HG03159 (cell line): ENCODE data around the gene ARHGEF4.

Experiments used
- ATAC-seq: cut with Tn5 transposase; IDR thresholded peaks from one replicate; pipeline ENCODE4 v1.9.1; 2021; ENCODE audit warnings: mild to moderate bottlenecking, moderate library complexity; ENCODE audit not compliant: unreplicated experiment

The ARHGEF4 gene

DNA sequence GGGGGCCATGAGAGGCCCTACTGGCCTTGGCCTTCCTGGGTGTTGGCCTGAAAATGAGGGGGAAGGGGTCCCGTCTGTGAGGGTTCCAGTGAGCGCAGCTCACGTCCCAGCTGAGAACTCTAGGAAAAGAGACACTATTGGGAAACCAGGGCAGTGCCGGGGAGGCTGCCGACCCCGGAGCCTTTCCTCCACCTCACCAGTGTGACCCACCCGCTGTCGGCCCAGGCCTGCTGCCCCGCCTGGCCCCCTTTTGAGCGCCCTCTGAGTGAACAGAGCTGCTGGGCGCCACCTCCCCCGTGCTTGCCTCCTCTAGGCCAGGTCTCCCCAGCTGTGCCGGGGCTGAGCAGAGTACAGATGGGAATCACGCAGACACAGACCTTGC is 17.5 kb upstream of the ARHGEF4 start:
- no peak for ATAC-seq

DNA sequence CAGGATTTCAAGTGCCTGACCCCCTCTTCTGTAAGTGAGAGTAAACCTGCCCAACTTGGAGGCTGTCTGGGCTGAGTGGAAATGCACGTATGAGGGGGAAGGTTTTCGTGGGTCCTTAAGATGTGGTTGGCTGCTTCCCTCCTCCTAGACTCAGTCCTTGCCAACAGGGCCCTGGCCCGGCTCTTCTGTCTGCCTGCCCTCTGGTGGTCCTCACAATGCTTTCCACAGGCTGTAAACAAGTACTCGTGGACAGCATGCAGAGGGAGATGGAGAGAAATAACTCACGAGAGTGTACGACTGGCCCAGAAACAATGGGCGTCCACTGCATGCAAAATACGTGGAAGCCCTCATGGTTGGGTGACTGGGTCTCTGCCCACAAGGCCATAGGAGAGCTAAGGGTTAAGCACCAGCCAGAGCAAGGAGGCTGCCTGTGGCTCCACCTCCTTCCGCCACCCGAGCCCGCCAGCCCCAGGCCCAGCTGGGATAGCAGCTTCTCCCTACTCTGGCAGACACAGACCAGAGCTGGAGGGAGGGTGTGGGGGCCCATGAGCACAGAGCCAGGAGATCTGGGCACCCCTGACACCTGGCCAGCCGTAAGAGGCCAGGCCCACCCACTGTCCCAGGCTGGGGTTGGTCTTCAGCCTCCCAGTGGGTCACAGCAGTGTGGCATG is 17.0 kb upstream of the ARHGEF4 start:
- ATAC-seq: no peak

DNA sequence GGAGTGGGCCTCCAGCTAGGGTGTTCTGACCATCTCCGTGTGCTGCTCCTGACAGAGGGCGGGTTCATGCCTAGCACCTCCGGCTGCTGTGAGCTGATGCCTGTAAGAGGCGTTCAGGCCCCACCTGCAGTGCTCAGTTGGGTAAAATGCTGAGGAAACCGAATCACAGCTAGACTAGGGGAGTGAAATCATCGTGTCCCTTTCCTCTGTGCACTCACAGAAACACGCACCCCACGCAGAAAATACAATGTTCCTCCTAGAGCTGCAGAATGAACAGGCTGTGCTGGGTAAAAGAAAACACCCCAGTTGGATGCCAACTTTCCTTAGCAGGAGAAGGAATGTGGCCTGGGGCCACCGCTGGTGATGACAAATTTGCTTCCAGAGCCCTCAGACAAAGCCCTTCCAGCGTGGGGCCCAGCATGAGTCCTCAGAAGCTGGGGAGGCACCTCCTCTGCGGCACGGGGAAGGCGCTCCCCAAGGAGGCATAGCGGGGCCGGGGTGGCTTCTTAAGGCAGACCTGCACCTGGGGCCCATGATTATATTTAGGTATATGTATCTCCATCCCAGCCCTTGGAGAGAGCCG is 16.3 kb upstream of the ARHGEF4 start:
- no peak for ATAC-seq

DNA sequence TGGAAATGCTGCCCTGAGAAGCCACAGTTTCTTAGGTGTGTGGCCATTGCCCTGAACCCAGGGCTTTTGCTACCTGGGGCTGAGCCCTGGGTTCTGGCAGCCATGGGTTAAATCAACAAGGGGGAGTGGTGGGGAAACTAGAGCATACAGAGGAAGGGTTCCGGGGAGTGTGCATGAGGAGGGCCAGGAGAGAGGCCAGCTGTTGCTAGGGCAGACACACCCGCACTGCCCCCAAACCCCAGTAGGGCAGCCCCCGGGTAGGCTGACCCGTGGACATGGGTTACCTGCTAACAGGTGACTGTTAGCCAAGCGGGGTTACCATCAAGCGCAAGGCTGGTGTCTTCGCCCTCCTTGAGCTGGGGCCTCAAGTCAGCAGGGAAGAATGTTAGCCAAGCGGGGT is 14.8 kb upstream of the ARHGEF4 start:
- no peak for ATAC-seq

DNA sequence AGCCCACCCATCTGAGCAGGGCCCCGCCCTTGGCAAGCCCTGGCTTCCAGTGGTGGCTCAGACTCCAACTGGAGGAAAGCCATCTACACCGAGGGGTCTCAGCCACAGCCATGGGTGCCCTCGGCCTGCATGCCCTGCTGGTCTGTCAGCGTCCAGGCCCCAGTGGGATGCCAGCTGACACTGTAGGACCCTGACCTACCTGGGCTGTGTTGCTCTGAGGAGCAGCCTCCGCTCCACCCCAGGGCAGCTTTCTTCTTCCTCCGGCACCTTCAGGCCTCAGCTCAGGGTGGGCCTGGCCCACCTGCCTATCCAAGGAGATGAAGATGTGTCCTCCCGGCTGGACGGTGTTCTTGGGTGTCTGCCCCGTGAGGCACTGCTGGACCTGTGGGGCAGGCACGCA is 13.9 kb upstream of the ARHGEF4 start:
- no peak for ATAC-seq

DNA sequence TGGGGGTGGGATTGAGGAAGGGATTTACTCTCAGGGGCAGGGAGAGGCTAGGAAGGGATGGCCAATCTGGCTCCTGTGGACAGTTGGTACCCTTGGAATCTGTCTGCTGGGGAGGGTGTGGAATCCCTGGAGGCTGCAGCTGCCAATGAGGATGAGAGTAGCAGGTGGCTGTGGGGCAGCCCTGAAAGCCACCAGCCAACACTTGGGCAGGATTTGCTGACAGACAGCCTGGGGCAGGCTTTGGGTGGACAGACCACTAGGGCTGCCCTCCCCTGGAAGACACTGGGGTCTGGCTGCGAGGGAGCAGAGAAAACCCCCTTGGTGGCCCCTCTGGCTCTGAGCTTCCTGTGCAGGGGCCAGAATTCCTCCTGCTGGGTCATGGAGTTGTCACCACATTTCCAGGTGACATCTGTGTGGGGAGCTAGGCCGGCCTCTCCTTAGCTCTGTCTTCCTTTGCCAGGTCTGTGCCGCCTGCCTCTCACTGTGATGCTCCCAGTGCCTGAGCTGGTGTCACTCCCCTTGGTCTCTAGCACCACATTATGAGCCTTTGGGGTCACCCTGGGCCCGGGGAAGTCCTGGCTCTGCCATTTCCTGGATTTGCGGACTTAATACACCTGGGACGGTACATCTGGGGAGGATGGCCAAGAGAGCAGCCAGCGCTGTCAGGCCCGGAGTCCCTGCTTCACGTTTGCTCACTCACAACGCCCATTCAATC is 13.4 kb upstream of the ARHGEF4 start:
- ATAC-seq: peak; percentile 15

DNA sequence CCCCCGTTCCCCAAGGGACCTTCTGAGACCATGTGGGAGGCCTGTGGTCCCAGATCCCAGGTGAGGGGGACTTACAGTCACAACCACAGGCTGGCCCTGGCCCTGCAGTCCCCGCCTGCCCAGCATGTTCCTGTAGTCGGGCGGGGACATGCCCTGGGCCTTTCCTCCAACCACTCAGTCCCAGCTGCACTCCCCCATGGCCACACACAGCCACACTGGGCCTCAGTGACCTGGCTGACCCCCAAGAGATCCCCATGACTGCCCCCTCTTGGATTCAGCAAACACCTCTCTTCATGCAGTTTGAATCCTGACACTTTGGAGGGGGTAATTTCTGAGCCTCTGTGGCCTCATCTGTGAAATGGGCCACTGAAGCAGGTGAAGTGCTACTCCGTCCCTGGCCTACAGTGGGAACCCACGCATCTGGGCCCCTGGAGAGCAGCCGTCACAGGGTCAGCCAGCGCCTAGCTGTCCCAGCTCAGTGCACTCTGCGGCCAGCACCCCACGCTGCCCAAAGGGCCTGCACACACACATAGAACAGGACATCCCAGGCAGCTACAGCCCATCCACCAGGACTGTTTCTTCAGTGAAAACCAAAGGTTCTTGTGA is 12.7 kb upstream of the ARHGEF4 start:
- peak; percentile 38 for ATAC-seq

DNA sequence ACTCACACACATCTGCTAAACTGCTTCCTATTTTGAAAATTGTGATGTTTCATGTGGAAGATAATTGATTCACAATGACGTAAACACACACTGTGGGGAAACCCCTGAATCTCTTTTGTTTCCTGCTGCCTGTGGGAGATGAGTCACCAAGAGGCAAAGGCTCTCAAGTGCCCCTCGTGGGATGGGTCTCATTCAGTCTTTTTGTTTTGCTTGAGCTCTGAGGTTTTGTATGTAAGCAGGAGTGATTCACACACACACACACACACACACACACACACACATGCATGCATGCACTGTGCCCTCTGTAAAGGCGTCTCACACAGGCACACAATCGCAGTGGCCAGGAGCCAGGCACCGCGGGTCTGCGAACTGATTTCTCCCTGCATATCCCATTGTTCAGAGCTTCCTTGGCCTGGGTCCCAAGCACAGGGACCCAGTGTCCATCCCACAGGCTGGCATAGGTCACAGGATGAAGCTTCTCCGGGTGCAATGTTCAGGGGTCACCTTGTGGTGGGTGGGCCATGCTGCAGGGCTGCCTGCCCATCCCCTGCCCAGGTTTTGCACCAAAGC is 12.1 kb upstream of the ARHGEF4 start:
- ATAC-seq: peak; percentile 90

DNA sequence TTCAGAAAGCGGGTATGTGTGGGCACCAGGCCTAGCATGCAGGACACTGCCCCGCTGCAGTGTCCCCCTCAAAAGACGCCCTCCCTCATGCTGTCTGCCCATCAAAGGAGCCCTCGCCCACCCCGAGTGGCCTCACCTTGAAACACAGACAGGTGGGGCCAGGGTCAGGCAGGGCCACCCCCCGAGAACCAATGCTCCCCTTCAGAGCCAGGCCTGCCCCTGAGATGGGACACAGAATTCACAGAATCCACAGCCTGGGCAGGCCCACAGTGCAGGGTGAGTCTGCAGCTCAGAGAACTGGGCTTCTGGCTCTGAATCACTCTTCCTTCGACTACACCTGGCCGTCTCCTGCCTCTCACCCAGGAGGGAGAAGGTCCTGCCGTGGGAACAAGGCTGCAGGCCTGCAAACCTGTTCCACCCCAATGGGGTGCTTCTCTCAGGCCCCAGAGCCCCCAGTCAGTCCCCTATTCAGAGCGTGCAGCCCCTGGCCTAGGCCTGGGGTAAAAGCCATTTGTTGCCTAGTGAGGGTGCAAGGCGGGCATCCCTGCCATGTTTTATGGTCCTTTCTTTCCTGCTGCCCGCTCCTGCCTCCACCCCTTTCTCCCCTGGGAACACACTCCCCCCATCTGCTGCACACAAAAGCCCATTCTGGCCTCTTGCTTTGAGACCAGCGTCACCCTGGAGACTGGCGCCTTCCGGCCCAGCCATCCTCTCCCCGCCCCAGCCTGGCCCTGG is 11.3 kb upstream of the ARHGEF4 start:
- no peak for ATAC-seq

DNA sequence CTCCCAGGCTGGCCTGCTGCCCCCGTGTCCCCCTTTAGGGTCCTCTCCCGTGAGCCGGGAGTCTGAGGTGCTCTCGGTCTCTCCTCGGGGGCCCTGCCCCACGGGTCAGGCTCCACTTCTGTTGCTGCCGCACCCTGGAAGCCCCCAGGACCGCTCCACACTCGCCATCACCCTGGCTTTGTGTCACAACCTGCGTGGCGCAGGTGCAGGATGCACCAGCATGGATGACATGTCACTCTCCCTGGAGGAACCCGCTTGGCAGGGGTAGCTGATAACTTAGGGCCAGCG is 10.8 kb upstream of the ARHGEF4 start:
- ATAC-seq: no peak

DNA sequence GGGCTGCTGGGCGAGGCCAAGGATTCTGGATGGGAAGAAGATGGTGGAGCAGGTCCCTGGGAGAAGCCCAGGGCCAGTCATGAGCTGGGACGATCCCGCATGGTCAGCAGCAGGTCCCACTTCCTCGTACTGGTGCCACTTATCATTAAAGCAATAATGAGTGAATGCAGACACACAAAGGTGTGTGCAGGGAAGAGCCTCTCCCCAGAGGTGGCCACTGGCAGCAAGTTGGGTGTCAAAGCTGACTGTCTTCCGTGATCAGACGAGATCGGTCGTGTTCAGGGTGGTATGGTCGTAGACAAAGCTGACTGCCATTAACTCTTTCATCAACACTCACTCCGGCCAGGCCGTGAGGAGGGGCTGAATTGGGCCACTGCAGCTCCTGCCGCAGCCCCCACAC is 10.3 kb upstream of the ARHGEF4 start:
- no peak for ATAC-seq

DNA sequence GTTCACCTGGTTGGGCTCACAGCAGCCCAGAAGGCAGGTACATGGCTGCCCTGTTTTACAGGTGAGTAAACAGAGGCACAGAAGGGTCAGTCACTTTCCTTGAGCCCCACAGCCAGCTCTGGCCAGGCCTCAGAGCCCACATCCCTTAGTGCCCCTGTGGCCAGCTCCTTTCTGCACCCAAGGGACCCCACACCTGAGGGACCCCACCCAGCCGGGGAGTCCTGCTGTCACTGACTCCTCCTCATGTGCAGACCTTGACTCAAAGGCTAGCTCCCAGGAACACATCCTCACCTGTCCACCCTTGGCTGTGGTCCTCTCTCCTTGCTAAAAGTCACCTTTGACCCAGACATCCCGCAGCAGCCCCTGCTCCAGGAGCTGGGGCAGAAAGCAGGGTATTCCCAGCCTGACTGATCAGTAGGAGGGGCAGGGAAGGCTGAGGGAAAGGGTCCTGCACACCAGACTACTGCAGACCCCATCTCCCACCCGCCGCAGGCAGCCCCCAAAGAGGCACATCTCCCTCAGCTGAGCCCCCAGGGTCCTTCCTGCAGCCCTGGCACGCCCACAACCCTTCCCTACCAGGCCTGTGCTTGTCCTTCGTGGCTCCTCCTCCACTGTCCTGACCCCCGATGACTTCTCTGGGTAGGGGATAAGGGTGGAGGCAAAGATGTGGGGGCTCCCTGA is 9.8 kb upstream of the ARHGEF4 start:
- ATAC-seq: no peak

DNA sequence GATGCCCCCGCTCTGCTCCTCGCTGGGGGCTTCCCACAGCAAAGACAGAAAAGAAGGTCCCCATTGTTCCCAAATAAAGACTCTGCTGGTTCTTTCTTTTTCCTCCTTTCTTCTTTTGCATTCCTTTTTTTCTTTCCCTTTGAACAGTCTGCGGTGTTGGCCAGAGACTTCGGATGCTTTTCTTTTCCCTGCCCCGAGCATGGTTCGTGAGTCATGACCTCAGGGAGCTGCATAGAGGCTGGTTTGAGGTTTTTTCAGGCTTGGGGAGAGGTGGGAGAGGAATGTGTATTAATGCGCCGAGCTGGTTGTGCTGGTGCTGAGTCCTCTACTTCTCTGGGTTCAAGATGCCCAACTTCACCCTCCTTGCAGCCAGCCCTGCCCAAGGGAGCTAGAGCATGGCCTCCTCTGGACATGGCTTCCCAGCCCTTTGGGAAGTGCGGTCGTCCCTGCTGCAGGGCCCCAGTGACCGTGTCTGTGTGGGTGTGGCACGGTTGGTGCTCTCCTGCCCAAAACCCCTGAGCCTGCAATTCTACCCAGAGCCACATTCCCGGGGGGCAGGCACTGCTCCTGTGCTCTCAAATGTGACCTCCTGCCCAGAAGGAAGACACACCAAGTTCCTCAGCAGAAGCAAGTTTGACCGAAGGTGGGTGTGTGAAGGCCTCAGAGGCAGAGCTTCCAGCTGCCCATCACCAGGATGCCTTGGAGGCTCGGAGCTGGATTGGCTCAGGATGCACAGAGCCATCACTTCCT is 9.0 kb upstream of the ARHGEF4 start:
- no peak for ATAC-seq

DNA sequence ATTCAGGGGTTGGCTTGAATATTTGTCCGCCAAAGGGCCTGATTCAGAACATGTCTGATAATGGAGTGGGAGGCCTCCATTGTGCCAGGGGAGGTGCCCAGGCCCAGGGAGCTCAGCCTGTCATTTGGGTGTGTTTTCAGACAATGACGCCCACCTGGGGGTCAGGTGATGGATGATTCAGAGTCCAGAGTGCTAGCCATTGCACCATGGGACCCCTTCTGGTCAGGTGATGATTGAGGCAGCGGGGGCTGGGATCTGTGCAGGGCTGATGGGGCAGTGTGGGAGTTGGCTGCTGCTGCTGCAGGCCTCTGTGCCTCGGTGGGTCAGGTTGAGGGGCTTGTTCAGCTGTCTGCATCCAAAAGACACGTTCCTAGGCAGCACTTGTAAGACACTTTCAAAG is 8.3 kb upstream of the ARHGEF4 start:
- no peak for ATAC-seq

DNA sequence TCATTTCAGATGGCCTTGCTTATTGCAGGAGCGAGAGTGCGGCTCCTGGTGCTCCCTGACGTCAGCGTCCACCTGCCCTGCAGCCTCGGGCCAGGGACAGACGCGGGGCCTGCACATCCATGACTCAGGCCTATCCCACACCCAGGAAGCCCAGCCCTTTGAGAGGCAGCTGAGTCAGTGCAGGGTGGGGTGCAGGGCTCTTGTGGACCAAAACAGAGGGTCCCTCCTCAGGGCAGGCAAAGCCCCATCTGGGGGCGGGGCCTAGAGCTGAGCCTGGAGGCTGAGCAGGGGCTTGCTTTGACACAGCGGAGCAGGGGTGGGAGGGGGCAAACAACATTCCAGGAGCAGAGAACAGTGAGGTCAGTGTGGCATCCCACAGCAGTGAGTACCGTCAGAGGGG is 7.7 kb upstream of the ARHGEF4 start:
- no peak for ATAC-seq

DNA sequence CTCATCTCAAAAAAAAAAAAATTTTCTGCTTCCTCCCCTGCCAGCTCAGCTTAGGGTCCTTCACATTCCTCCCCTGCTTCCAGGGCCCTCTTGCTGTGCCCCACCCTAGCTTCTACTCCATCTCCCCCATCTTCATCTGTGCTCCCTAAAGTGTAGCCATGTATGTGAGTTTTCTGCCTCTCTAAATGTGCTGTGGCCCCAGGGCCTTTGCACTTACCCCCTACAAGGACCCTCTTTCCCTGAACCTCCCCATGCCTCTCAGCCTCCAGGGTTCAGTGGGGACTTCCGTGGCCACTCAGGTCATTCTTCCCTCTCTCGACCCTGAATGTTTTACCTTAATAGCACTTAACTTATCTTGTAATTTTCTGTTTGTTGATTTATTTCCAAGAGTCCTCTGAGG is 6.2 kb upstream of the ARHGEF4 start:
- ATAC-seq: no peak

DNA sequence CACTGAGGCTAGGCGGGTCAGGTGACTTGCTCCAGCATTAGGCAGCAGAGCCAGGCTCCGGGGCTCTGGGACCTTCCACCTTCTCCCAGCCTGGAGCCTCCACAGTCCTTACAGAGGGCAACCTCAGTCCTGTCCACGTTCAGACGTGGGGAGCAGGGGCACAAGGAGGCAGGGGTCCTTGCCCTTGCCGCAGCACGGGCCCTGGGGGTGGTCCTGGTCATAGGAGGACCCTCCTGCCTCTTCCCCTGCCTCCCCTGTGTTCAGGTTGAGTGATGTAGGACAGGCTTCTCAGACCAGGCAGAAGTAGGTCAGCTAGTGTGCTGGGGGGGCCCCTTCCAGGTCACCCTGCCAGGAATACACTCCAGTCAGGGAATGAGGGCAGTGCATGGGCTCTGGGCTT is 5.4 kb upstream of the ARHGEF4 start:
- no peak for ATAC-seq

DNA sequence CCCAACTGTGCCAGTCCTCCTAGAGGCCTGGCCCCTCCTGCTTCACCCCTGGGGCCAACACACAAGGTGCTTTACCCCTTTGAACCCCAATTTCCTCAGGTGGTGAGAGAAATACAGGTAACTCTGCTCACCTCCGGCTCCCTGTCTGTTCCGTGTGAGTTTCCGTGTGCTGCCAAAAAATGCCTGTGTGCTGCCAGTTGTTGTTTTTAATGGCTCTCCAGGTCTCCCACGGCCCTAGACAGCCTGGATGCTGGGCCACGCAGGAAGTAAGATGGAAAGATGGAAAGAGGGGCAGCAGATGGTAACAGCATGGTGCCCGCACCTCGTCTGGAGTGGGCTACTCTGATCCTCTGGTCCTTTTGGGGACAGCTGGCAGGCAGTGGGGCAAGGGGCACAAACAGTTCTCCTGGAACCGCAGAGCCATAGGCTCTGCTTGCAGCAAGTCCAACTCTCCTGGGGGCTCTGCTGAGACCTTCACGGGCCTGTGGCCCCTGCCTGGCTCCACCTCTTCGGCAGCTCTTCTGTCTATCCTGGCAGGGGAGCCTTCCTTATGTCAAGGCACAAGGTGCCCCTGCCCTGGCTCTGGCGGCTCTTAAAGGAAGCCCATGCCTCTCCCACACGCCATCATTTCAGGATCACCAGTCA is 4.3 kb upstream of the ARHGEF4 start:
- ATAC-seq: no peak

DNA sequence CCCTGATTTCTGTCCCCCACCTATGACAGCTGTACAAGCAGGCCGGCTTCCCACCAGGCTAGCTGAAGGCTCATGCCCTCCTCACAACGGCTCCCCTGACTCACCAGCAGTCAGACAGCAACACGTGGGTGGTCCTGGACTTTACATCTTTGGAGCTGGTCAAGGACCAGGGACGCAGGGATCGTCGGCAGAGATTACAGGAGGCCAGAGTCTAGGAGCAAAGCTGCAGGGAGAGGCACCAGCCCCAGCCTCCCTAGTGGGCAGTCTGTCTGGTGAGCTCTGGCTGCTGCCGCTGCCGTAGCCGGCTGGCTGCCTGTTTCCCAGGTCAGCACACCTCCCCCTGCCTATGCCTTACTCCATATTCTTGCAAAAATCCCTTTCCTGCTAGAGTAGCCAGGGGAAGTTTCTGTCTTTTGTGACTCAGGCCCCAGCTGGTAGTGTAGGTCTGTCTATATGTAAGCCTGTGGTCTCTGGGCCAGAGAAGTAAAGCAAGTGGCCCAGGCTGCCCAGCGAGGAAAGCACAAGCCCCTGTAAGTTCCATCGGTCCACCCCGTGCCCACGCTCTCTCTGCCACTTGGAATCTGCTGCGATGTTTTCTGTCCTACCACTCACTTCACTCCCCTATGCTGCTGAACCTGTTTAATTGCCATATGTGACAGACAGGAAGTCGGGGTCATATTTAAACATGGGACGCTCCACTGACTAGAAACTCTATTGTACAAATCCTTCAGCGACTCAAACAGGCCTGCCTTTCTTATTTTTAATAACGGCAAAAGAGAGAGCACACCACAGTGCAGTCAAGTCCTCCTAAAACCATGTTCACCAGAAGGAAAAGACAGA is 2.4 kb upstream of the ARHGEF4 start:
- ATAC-seq: no peak
